HG03103 (cell line): Measurements from ENCODE around the gene CREB3L2.
"Not testable (repeated sequence)": the region's sequence is repeated elsewhere in the genome, so short reads cannot be mapped to it uniquely, and the experiment has no call there.

ENCODE experiments used
- ATAC-seq: cut with Tn5 transposase; IDR thresholded peaks from one replicate; pipeline ENCODE4 v1.9.1; 2021; ENCODE audit warnings: low read depth; ENCODE audit not compliant: unreplicated experiment

CREB3L2 gene

GRCh38 chr7:138001529-138002095 is at the start of gene CREB3L2:
TSS of gene CREB3L2 (minus strand) at chr7:138002086. CDS start at chr7:138001705, 381 bp downstream.
- peak; percentile 22 for ATAC-seq

- ATAC-seq = no peak
Observed at GRCh38 chr7:138049505-138050116, 47.7 kb upstream of the CREB3L2 start.

GRCh38 chr7:138047907-138048306 is 46.0 kb upstream of the CREB3L2 start:
- no peak for ATAC-seq

GRCh38 chr7:138044897-138045296 is 43.0 kb upstream of the CREB3L2 start:
- no peak for ATAC-seq

GRCh38 chr7:138040063-138040462 is 38.2 kb upstream of the CREB3L2 start:
- not testable (repeated sequence) for ATAC-seq

- no peak for ATAC-seq
Observed at GRCh38 chr7:138036135-138036534, 34.2 kb upstream of the CREB3L2 start.

- no peak for ATAC-seq
Observed at GRCh38 chr7:138033241-138033640, 31.4 kb upstream of the CREB3L2 start.

- no peak for ATAC-seq
Observed at GRCh38 chr7:138032770-138033169, 30.9 kb upstream of the CREB3L2 start.

- peak; percentile 71 for ATAC-seq
Observed at GRCh38 chr7:138032186-138032585, 30.3 kb upstream of the CREB3L2 start.

- no peak for ATAC-seq
Observed at GRCh38 chr7:138030679-138031351, 28.9 kb upstream of the CREB3L2 start.

GRCh38 chr7:138029941-138030340 is 28.1 kb upstream of the CREB3L2 start:
- ATAC-seq = no peak

GRCh38 chr7:138029126-138029525 is 27.2 kb upstream of the CREB3L2 start:
- ATAC-seq = no peak

GRCh38 chr7:138027100-138027499 is 25.2 kb upstream of the CREB3L2 start:
- no peak for ATAC-seq

GRCh38 chr7:138025215-138026186 is 23.6 kb upstream of the CREB3L2 start:
- ATAC-seq = no peak

- no peak for ATAC-seq
Observed at GRCh38 chr7:138024765-138025164, 22.9 kb upstream of the CREB3L2 start.

GRCh38 chr7:138024343-138024691 is 22.4 kb upstream of the CREB3L2 start:
- ATAC-seq = no peak

GRCh38 chr7:138023618-138024342 is 21.9 kb upstream of the CREB3L2 start:
- peak; percentile 67 for ATAC-seq

- ATAC-seq = no peak
Observed at GRCh38 chr7:138021889-138022288, 20.0 kb upstream of the CREB3L2 start.

- ATAC-seq = no peak
Observed at GRCh38 chr7:138017992-138018391, 16.1 kb upstream of the CREB3L2 start.

- no peak for ATAC-seq
Observed at GRCh38 chr7:138015096-138015495, 13.2 kb upstream of the CREB3L2 start.
